SK-N-DZ (cell line): ENCODE results near the gene PSTPIP1. TPM values are rescaled to one million over a fixed set of nuclear protein-coding genes. Genes with fewer than 3 reads are reported as not detected.
A peak's percentile ranks its signal among the peaks of the same experiment; 100 is the strongest.
"Not testable (repeated sequence)": the region's sequence is repeated elsewhere in the genome, so short reads cannot be mapped to it uniquely, and the experiment has no call there.

Source experiments
- DNase-seq: peaks from one replicate; pipeline ENCODE4 v3.0.0-alpha.2; 2015; ENCODE audit warnings: low spot score
- polyA plus RNA-seq, 2 experiments: library from polyadenylated mRNA; depleted of rRNA; stranded (reverse); fragments of >200 nt; gene quantifications; 2 replicates each; pipeline ENCODE4 v1.2.3, GENCODE V29; 2014

PSTPIP1 gene
- polyA plus RNA-seq (2014; cell fraction: cytosol; rRNA removed), result 1.4 and 1.8 TPM in 2 replicates
- 8.8 and 9.9 TPM in 2 replicates for polyA plus RNA-seq (2014; cell fraction: nucleus; rRNA removed)

DNA sequence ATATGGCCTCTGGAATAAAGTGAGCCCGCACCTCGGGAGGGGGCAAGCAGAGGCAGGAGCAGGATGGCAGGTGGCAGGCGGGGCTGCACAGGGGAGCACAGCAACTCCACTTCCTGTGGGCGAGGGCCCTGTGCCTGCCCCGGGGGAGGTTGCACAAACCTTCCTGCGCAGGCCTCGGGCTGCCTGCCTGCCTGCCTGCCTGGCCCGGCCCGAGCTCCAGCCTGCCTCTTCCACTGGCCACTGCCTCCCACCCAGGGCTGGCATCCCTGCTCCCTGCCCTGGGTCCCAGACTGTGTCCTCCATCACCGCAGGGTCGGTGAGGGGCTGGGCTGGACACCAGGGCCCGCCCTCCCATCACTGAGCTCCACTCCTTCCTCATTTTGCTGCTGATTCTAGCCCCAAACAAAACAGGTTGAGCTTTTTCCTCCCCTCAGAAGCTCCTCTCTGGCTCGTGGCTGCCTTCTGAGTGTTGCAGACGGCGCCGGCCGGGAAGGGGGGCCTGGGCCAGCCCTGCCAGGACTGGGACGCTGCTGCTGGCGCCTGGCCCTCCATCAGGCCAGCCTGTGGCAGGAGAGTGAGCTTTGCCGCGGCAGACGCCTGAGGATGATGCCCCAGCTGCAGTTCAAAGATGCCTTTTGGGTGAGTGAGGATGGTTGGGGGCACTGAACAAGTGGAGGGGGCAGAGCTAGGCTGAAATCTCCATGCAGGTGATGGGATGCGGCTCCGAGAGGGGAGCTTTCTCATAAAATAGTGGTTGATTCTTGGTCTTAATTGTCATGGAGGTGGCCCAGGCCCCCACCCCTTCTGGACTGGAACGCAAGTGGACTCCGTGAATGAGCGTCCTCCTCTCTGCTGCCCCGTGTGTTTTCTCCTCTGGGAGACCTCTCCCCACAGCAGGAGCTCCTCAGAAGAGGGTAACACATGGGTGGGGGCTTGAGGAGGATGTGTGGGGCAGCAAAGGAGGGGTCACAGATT is at the start of gene PSTPIP1:
TSS of gene PSTPIP1 (plus strand) at position 156 of the 975 bp plus-strand sequence. CDS start at position 604, 448 bp downstream.
- DNase-seq, result peak; percentile 45

DNA sequence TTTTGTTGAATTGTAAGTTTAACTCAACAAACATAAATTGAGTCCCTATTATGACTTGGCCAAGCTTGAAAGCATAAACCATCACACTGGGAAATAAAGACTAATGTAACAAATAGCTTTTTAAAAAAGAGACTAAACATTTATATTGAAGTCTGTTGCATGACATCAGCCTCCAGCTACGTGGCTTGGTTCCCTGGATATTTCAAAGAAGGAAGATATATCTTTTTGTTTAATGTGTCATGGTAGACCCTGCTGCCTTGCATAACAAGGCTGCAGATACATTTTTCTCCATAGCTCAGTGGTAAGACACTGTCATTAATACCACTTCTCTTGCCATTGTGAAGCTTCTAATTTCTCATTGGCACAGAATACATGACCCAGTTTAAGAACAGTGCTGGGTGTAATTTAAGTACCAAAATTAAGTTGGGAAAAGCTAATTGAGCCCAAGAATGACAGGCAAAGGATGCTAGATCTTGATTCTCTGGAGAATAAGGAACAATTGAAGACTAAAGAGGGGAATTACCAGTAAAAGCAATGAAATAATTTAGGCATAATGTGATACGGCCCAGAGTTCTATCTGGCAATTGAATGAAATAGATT is 49.3 kb upstream of the PSTPIP1 start:
- no peak for DNase-seq

DNA sequence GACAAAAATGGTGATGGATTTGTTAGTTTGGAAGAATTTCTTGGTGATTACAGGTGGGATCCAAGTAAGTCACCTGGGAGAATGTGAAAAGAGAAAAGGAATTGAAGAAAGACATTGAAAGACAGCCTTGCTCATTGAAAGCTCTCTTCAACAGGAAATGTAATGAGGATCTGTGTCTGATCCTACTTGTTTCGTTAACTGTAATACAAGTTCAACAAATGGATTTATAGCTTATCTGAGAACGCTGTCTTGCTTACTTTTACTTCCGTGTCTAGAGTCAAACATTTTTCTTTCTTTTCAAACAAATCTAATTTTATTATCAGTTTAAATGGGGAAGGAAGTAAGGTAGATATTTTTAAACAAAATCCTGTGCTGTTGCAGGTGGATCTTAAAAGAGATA is 47.5 kb upstream of the PSTPIP1 start:
- no peak for DNase-seq

DNA sequence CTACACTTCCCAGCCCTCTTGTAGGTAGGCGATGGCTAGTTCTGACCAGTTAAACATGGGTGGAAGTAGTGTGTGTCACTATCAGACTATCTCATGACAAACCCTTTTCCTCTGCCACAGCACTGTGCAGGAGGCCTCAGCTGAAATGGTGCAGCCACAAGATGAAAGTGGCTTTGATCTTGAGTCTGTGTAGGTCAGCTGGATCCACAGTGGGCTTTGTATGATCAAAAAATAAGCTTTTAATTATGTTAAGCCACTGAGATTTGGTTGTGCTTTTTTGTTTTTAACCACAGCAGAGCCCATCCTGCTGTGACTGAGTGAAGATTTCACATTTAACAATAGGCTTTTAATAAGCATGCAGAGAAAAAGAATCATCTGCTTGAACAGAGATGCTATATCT is 43.7 kb upstream of the PSTPIP1 start:
- no peak for DNase-seq

DNA sequence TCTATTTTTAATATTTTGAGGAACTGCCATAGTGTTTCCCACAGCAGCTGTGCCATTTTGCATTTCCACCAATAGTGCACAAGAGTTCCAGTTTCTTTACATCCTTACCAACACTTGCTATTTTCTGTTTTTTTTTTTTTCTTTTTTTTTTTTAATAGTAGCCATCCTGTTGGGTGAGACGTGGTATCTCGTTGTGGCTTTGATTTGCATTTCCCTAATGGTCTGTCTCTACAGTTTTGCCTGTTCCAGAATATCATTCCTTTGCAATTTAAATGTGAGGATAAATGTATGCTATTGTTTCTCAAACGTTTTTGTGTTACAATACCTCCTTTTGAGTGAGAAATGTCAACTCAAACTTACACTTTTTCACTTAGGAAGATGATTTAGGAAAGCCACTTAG is 41.0 kb upstream of the PSTPIP1 start:
- no peak for DNase-seq

DNA sequence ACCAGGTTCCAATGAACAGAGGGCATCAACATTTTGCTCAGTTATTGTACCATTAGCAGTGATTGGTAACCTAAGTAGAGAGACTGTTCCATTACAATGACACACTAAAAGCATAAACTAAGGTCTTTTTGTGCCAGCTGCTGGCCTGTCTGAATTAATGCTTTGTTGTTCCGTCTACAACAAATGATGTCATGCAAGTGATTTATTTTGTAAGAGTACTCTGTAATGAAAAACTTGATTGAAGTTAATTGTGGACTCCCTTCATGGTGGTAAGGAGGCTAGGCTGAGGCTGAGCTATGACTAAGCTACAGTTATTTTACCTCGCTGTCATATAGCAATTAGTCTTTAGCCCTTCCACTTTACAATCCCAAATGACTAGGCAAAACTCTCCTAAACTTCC is 40.2 kb upstream of the PSTPIP1 start:
- no peak for DNase-seq

DNA sequence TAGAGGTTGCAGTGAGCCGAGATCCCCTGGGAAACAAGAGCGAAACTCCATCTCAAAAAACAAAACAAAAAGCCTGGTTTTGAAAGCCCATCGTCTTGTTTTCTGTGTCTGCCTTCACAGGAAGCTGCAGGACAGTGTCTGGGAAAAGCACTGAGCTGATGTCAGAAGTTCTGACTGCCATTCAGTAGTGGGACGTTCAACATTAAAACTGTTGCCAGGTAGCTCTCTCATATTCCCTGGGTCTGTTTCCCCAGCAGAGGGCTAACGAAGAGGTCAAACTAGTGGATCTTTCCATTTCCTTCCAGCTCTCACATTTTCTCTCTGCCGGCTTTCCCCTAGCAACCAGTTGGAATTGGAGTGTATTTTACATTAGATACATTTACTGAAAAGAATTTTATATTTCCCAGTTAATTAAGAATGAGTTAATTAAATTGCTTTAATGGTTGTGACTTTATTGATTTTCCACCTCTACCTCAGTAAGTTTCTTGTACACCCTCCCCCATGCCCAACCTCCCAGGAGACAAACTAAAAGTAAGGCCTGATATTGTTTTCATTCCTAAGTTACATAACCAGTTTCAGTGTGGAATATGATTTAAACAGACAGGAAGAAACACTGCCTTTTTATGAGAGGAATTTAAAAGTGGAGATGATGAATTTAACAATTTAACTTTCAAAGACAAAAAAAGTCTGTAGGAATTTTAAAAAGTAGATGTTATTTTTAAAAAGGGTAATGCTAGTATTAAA is 33.5 kb upstream of the PSTPIP1 start:
- DNase-seq, result no peak

DNA sequence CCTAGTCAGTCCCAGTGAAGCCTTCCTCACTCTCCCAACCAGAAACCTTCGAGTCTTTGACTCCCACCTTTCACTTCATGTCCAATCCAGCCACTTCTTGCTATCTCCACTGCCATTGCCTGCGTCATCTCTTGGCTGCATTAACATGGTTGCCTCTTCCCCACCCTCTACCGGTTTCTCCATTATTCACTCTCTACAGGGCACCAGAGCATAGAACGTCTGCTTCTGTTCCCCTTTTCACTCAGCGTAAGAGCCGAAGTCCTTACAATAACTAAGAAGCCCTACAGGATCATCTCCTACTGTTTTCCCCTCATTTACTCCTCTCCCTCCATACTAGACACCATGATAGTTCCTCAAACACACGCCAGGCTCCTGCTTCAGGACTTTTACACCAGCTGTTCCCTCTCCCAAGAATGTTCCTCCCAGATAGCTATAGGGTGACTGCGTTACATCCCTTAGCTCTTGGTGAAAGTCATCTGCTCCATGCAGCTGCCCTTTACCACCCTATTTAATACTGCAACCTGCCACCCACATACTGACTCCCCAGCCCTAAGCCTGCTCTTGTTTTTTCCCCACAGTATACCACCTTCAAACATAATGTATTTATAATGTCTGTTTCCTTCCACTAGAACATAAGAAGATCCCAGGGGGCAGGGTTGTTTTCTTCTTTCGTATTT is 32.5 kb upstream of the PSTPIP1 start:
- no peak for DNase-seq

DNA sequence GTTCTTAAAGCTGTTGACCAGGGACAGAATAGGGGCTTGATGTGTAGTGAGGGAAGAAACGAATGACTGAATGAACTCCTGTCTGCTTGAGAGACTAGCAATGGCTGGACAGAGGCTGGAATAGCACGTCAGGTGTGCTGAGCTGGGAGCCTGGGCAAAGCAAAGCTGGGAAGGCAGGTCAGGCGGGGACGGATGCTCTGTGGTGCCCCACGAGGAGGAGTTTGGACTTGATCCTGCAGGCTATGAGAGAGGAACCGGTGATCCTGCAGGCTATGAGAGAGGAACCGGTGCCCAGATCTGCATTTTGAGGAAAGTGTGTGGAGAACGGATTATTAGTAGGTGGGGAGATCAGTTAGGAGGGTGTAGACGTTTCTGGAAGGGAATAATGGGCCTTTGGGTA is 31.3 kb upstream of the PSTPIP1 start:
- DNase-seq, result no peak

DNA sequence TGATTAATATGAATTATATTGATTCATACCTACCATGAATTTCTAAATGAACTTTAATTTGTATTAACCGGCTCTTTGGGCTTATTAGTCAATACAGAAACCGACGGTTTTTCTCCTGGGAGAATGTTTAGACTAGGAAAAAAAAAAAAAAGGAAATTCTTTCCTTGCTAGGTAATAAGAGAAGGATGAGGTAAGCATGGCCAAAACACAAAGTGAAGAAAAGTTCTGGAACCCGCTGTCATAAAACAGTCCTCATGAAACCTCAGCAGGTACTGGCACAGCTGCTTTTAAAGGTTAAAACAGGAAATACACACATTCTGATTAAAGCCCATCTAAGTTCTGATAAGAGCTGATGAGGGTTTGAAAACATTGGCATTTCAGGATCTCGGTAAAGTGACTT is 30.8 kb upstream of the PSTPIP1 start:
- no peak for DNase-seq

DNA sequence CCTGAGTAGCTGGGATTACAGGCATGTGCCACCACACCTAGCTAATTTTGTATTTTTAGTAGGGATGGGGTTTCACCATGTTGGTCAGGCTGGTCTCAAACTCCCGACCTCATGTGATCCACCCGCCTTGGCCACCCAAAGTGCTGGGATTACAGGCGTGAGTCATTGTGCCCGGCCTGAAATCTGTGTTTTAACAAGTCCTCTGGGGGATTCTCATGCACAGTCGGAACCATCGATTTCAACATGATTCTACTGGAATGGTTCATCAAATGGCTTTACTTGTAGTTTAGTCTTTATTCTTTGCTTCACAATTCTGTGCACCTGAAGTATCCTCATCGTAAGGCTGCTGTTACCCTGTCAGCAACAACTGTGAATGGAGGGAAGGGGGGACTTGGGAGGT is 28.9 kb upstream of the PSTPIP1 start:
- DNase-seq, result not testable (repeated sequence)

DNA sequence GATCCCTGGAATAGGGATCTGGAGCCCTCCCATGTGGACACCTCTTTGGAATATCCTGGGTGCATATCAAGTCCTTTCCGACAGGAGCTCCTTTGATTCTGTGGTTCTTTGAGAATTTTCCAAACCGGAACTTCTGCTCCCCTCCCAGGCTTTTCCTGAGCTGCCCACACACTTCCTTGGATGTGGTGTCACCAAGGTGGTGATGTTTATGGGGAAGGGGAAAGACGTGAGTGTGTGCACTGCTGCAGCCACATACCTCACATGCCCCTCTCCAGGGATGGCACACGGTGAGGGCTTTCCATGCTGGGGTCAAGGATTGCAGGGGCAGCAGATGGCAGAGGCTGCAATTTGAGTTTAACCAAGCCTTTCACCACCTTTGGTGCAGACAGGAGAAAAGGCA is 27.9 kb upstream of the PSTPIP1 start:
- DNase-seq, result no peak

DNA sequence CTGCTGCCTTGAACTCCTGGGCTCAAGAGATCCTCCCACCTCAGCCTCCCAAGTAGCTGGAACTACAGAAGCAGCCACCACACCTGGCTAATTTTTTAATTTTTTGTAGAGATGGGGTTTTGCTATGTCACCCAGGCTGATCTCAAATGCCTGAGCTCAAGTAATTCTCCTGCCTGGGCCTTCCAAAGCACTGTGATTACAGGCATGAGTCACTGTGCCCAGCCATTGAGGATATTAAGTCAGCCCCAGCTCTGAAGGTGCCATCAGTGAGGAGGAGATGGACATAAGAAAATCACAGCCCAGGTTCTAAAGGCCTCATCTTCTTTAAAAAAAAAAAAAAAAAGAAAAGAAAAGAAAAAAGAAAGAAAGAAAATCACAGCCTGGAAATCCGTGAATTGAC is 26.6 kb upstream of the PSTPIP1 start:
- DNase-seq, result no peak

DNA sequence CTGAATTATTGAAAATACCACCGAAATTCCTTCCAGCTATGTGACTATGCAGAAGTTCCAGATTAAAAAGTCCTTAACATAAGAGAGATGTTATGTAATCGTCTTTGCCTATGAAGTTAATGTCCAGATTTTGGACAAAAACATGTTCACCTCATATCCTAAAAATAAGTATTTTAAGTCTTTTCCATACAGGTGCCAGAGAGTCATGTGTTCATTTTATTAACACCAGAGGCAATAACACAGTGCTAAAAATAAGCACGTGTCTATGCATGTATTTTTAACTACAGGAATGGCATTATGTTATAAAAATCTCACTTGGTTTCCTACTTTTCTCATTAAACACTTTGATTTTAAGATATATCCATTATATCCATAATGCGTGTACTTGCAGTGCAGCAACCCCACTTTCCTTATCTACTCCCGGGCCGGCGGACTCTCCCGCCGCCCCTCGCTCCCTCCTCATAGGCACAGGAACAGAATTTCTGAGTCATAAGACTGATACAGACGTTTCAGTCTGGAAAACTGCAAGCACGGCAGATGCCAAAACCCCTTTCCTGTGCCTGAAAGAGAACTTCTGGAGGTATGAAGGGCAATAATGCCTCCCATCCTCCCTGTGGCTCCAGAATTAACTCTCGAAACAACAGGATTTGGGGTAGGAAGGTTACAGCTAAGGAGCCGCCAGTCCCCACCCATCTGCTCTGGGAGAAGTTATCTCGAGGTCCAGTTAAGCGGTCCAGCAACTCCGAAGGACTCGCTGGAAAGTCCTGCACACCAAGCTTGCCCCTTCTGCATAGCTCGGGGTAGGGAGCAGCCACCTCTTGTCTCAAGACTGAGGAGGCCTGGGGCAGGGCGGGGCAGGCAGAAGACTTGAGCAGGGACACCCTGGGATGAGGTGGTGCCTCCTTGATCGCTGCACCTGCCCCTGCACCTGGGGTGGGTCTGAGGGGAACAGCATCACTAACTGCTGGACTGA is 22.3 kb upstream of the PSTPIP1 start:
- no peak for DNase-seq

DNA sequence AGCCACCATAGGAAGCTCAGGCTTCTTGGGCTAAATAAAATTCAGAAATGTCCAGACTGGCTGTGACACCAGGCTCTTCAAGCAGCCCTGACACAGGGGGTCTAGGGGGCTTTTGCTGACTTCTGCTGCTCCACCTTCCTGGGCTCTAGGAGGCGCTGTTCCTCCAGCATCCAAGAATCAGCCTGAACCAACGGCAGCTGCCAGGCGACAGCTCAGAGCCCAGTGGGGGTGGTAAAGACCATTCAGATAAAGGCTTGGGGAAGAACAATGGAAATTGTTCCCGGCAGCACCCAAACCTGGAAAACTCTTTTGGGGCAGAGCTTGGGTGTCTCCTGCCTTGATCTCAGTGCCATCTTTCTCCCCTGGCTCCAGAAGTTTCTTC is 21.6 kb upstream of the PSTPIP1 start:
- DNase-seq, result peak; percentile 54

DNA sequence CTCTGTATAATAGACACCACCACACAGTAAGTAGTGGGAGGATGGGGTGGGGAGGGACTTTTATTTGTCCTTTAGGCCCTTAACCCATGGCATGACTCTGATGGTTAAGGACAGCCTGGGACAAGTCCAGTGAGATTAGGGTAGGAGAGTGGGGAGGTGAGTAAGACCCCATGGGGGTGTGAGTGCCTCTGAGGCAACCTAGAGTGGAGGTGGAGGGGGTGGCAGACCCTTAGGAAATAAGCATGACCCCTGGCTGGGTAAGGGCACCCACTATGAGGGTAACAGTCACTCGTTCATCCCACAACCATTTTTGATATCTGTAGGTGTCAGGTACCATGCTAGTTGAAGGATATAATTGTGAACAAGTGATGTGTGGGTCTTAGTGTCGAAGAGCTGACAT is 21.0 kb upstream of the PSTPIP1 start:
- no peak for DNase-seq

DNA sequence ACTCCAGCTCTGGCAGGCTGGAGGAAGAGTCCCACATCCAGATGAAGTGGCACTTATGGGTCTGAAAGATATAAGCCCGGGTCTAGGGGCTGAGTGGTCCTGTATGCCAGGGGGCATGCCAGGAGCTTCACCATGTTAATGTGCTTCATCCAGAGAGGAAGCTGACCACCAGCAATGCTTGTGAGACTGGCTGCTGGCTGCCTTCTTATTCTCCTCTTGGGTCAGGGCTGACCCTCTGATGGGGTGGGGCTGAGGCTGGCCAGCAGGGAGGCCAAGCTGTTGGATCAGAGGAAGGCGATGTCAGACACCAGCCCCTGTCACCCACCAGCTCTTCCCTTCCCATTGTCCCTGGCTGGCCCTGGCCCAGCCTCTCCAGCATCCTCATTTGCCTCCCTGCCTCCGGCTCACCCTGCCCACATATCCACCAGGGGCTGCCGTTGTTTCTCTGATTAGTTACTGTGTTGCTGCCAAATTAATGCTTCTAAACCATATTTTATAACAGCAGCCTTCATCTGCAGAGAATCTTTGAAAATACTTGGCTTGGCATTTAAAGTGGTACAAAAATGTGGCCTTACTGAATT is 20.4 kb upstream of the PSTPIP1 start:
- DNase-seq, result no peak

DNA sequence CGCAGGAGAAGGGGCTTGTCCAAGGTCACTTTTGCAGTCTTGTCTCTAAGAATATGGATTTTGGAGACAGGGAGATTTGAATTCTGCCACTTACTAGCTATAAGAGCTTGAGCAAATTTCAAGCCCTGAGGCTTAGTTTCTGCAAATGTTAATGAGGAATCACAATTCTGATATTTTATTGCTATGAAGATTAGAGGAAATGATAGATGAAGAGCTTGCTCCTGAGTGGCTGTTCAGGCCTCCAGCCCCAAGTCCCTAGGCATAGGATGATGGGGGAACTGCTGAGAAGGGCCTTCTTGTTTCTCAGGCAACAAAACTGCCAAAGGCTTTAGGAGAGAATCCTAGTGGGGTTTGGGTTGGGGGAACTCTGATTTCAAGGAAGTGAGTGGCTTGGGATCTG is 18.8 kb upstream of the PSTPIP1 start:
- DNase-seq, result no peak

DNA sequence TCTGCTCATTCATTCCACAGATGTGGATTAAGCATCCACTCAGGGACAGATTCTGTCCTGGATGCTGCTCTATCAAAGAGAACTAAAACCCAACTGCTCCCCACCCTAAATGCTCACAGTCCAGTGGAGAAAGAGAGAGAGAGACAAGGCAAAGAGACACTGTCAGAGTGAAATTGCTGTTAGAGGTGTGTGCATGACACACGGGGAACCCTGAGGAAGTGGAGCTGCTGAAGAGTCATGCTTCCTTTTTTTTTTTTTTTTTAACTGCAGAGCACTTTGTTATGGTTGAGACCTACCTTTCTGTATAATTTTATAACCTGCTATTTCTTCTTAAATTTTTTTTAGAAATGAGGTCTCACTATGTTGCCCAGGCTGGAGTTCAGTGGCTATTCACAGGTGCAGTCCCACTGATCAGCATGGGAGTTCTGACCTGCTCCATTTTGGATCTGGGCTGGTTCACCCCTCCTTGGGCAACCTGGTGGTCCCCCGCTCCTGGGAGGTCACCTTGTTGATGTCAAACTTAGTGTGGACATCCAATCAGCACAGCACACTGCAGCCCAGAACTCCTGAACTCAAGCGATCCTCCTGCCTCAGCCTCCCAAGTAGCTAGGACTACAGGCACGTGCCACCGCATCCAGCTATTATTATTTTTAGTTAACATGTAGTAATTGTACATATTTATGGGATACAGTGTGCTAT is 18.2 kb upstream of the PSTPIP1 start:
- no peak for DNase-seq
